ENCODE results near the gene MED12L.

- TF ChIP-seq CTCF (IDR thresholded peaks at IDR 0.05) = no peak
- TF ChIP-seq POLR2A (IDR thresholded peaks at IDR 0.05) = no peak
Measured at GRCh38 chr3:151312972-151313371, 227.5 kb downstream of the MED12L start.
